SK-N-MC (cell line): ENCODE data around the gene CASQ2.

ENCODE experiments used
- EZH2 ChIP-seq: fragments of 200-600 bp; sonication (generic); IDR thresholded peaks from one replicate; pipeline ENCODE4 v1.6.1; 2017; ENCODE audit warnings: antibody characterized with exemption
- FOXP2 ChIP-seq: optimal IDR thresholded peaks from 2 replicates; pipeline ENCODE3; 2011; ENCODE audit warnings: mild to moderate bottlenecking, moderate library complexity; ENCODE audit not compliant: insufficient read depth; ENCODE audit errors: extremely low read length, control extremely low read depth
- POLR2AphosphoS5 ChIP-seq: IDR thresholded peaks from 2 replicates; pipeline ENCODE4 v1.6.1; 2012; ENCODE audit warnings: mild to moderate bottlenecking, low read depth, low read length, borderline replicate concordance

DNA sequence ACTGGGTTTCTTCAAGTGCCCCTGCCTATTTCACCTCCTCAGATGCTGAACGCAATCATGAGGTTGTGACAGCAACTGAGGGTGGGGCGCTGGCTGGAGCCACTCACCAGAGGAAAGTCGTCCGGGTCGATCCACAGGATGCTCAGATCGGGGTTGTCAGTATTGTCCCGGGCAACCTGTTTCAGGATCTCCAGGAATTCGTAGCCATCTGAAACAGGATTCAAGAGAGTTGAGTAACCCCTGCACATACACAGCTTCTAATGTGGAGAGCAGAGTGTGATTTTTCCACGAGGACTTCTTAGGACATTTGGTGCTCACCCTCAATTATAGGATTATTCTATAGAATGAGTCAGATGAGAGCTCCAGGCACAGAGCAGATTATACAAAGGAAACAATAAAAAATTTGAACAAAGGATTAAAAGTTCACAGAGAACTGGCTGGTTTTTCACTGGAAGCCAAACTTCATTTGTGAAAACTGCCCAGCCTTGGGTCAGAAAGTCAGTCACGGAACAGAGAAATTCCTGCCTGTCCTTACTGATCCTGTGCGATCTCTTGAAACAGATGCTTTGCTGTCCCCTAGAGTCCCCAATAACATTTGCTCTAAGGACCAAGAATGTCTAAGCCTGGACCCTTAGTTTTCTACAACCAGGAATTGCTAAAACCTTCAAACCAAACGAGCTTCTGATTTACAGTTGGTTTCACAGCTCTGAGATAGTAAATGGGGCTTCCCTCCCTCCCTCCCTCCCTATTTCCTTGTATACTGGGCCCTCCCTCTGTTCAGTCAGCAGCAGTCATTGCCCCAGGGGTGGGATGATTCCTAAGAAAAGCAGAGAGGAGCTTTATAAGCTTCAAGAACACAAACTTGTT lies 63.2 kb downstream of the CASQ2 start:
- no peak for TF ChIP-seq POLR2AphosphoS5
- no peak for TF ChIP-seq EZH2
- no peak for TF ChIP-seq FOXP2
